Measurements from ENCODE around the gene PLCB4. TPM values are rescaled to one million over a fixed set of nuclear protein-coding genes. Genes with fewer than 3 reads are reported as not detected.

Gene PLCB4
- total RNA-seq, 4 donors from 2014 or later = 2.3 to 3.9 (median 3.3) TPM

- ATAC-seq (no peak), DNase-seq (no peak)
- no peaks in the 10 kb centered on the region for H3K4me1 ChIP-seq
- H3K27ac ChIP-seq = no peak overlapping the region
- in situ Hi-C loops (cut with MboI; ENCODE audit: low sequenced_read_pairs in 4 of 4) = loop anchor here in 1 of 4 donors (25.0 kb wide), 1 partner anchor 307 kb away; no protein-coding TSS in a partner anchor
- no peaks in the 10 kb centered on the region for H3K27me3 ChIP-seq
- no peaks in the 10 kb centered on the region for H3K9me3 ChIP-seq
- intact Hi-C loops (cut with DNase I; ENCODE audit: low total_unique reads) = no loop called here
- TF ChIP-seq CTCF (IDR thresholded peaks at IDR 0.05 in 4 of 5, conservative IDR thresholded peaks at IDR 0.05 in 1 of 5) = no peak
- no peak overlapping the region for H3K4me3 ChIP-seq
- no peaks in the 10 kb centered on the region for H3K36me3 ChIP-seq
These were observed 100.5 kb downstream of the PLCB4 start for GRCh38 chr20:9169409-9169808.

DNA sequence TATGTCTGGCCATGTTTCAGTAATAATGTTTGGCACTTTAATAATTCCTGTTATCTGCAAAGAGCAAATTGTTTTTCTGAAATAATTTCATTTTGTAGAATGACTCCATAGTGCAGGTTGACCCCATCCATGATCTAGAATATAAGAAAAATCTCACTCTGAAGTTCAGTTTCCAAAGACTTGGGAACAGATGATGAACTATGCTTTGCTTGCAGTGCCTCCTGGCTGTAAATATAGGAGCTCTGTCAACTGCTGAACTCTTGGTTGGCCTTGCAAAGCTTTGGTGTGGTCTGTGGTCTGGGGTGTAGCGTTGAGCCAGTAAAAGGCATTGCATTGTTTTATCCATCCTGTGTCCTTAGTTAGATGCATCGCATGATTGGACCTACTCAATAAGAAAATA is 104.0 kb downstream of the PLCB4 start:
- DNase-seq = no peak
- intact Hi-C loops (cut with DNase I; ENCODE audit: low total_unique reads) = loop anchor here (1.0 kb wide), 1 partner anchor 319 kb away; no protein-coding TSS in a partner anchor
- in situ Hi-C loops (cut with MboI; ENCODE audit: low sequenced_read_pairs in 4 of 4) = loop anchor here in 1 of 4 donors (25.0 kb wide), 1 partner anchor 311 kb away; no protein-coding TSS in a partner anchor
- Histone ChIP-seq H3K9me3 (no peaks in the 10 kb centered on the region), H3K27ac (no peak overlapping the region), H3K4me1 (no peaks in the 10 kb centered on the region), H3K4me3 (no peak overlapping the region), H3K36me3 (no peaks in the 10 kb centered on the region), H3K27me3 (no peaks in the 10 kb centered on the region)
- peak in 1 of 5 experiments; percentile 19 for TF ChIP-seq CTCF (IDR thresholded peaks at IDR 0.05 in 4 of 5, conservative IDR thresholded peaks at IDR 0.05 in 1 of 5)
- TF ChIP-seq POLR2A (IDR thresholded peaks at IDR 0.05) = no peak
- ATAC-seq = no peak

DNA sequence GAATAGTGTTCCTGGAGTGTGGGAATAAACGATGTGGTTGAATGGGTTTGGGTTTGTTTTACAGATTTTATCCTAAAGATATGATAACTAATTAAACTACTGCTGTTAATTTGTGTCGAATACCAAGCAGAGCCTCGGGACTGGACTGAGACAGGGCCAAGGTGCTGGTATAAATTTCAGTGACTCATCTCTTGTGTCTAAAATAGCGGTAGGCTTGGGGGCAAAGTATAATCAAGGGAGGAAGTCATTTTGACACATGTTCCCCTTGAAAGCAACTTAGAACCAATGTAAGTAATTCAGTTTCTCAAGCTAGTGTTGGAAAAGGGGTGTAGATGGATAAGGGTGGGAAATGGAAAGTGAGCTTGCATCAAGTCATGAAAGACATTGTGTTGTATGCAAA is 108.4 kb downstream of the PLCB4 start:
- intact Hi-C loops (cut with DNase I; ENCODE audit: low total_unique reads) (no loop called here), in situ Hi-C loops (cut with MboI; ENCODE audit: low sequenced_read_pairs in 4 of 4) (no loop called here)
- no peaks in the 10 kb centered on the region for H3K9me3 ChIP-seq
- TF ChIP-seq POLR2A (IDR thresholded peaks at IDR 0.05) (no peak), CTCF (IDR thresholded peaks at IDR 0.05 in 4 of 5, conservative IDR thresholded peaks at IDR 0.05 in 1 of 5) (no peak)
- H3K27me3 ChIP-seq = no peaks in the 10 kb centered on the region
- DNase-seq = no peak
- H3K36me3 ChIP-seq = no peaks in the 10 kb centered on the region
- no peak overlapping the region for H3K27ac ChIP-seq
- peaks cover 6% of the 10 kb centered on the region in 2 donors for H3K4me1 ChIP-seq
- peak; percentile 53 to 66 for ATAC-seq
- no peak overlapping the region for H3K4me3 ChIP-seq

DNA sequence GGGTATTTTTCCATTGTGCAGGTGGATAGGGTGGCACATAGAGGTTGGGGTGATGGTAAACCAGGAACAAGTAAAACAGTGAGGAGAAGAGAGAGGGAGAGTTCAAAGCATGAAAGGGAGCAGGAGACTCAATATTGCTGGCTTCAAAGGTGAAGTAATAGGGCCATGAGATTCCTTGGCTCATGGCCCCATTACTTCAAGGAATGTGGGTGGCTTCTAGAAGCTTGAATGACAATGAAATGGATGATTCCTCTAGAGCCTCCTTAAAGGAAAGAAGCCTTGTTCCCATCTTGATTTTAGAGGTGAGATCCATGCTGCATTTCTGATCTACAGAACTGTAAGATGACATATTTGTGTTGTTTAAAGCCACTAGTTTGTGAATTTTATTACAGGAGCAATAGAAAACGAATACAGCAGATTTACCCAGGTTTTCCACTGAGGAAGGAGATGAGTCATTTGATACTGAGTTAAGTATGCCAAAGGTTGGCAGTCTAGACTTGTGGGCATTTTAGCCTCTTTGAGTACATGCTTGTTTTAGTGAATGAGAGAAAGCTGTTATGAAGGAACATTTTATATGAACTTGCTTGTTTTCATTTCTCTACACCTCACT is 110.4 kb downstream of the PLCB4 start:
- TF ChIP-seq CTCF (IDR thresholded peaks at IDR 0.05 in 4 of 5, conservative IDR thresholded peaks at IDR 0.05 in 1 of 5) = no peak
- no peak for TF ChIP-seq POLR2A (IDR thresholded peaks at IDR 0.05)
- H3K27me3 ChIP-seq = no peaks in the 10 kb centered on the region
- H3K36me3 ChIP-seq = no peaks in the 10 kb centered on the region
- in situ Hi-C loops (cut with MboI; ENCODE audit: low sequenced_read_pairs in 4 of 4) (no loop called here), intact Hi-C loops (cut with DNase I; ENCODE audit: low total_unique reads) (no loop called here)
- ATAC-seq (no peak), DNase-seq (no peak)
- H3K4me1 ChIP-seq = peaks cover 6% of the 10 kb centered on the region in 2 donors
- no peak overlapping the region for H3K27ac ChIP-seq
- H3K4me3 ChIP-seq = no peak overlapping the region
- no peaks in the 10 kb centered on the region for H3K9me3 ChIP-seq

DNA sequence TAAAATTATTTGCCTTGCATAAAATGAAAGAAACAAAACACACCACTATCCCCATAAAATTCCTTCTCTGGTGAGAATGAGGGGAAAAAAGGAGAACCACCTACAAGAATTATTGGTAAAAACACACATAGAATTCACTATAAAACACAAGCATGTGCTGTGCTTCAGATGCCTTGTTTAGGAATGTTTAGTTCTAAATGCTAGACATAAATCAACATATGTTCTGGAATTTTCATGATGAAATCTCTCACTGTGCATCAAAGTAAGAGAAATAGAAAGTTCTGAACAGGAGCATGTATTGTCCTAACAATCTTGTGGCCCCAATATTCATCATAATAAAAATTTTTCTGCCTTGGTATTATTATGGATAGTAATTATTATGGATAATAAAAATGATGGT is 111.0 kb downstream of the PLCB4 start:
- intact Hi-C loops (cut with DNase I; ENCODE audit: low total_unique reads) = no loop called here
- Histone ChIP-seq H3K27ac (no peak overlapping the region), H3K36me3 (no peaks in the 10 kb centered on the region), H3K4me1 (peaks cover 6% of the 10 kb centered on the region in 2 donors), H3K9me3 (no peaks in the 10 kb centered on the region), H3K4me3 (no peak overlapping the region), H3K27me3 (no peaks in the 10 kb centered on the region)
- DNase-seq = no peak
- TF ChIP-seq CTCF (IDR thresholded peaks at IDR 0.05 in 4 of 5, conservative IDR thresholded peaks at IDR 0.05 in 1 of 5) (no peak), POLR2A (IDR thresholded peaks at IDR 0.05) (no peak)
- in situ Hi-C loops (cut with MboI; ENCODE audit: low sequenced_read_pairs in 4 of 4) = no loop called here
- no peak for ATAC-seq

Data from gastrocnemius medialis (tissue), 4 donors.